ENCODE measurements around the gene EXOG. TPM values are rescaled to one million over a fixed set of nuclear protein-coding genes. Genes with fewer than 3 reads are reported as not detected.

EXOG gene
- total and polyA plus RNA-seq, 10 of the 15 experiments (the other 5 are each of a cell fraction or from before 2014, with no cell fraction given), result 7.8 to 20.9 (median 19.6) TPM

- TF ChIP-seq REST (IDR thresholded peaks at IDR 0.05; ENCODE audit: low read depth, low read length) (no peak), NFIC (IDR thresholded peaks at IDR 0.05; ENCODE audit: low read depth, low read length) (no peak), TARDBP (IDR thresholded peaks at IDR 0.05; ENCODE audit: borderline replicate concordance) (no peak), HDAC2 (IDR thresholded peaks at IDR 0.05) (no peak), NBN (IDR thresholded peaks at IDR 0.05) (no peak), SP1 (IDR thresholded peaks at IDR 0.05; ENCODE audit: low read depth, low read length) (no peak), ZNF274 (IDR thresholded peaks at IDR 0.05; ENCODE audit: insufficient read depth, insufficient read length) (no peak), SREBF2 (IDR thresholded peaks at IDR 0.05; ENCODE audit: low read length) (no peak), SMAD5 (IDR thresholded peaks at IDR 0.05; ENCODE audit: low read depth) (no peak)
These were observed 45.3 kb upstream of the EXOG start (continued) for GRCh38 chr3:38450853-38451252.

GRCh38 chr3:38453075-38453912 is 42.8 kb upstream of the EXOG start, which contains the start of gene ACVR2B:
Gene ACVR2B, plus strand, starts transcription at chr3:38453890. Its CDS starts 433 bp downstream, at chr3:38454323.
- H3K4me1 ChIP-seq (ENCODE audit: control insufficient read depth, insufficient read depth, low read length), result peaks cover 15% of the 10 kb centered on the region
- RAD21 ChIA-PET (ENCODE audit: unreplicated experiment), result interaction anchor here (0.9 kb wide), 1 partner anchor 107 kb away, joined by 4 read pairs; the partner anchor contains the start of gene XYLB
- H4K20me1 ChIP-seq (ENCODE audit: control insufficient read depth, insufficient read depth), result peaks cover 4% of the 10 kb centered on the region; the same call in 1 of the 2 replicates
- H3K27ac ChIP-seq (ENCODE audit: control insufficient read depth, insufficient read depth), result no peak within 1 kb of the TSS; the same call in 1 of the 2 replicates
- H3K9ac ChIP-seq (ENCODE audit: control insufficient read depth, insufficient read depth, low read length), result peak within 1 kb of the TSS; percentile 67
- DNase-seq (ENCODE audit: low read depth, low spot score) (no peak), ATAC-seq (peak; percentile 71), FAIRE-seq (no peak)
- POLR2A ChIA-PET, result no interaction called here
- peak within 1 kb of the TSS; percentile 99 for H3K4me2 ChIP-seq (ENCODE audit: control insufficient read depth, insufficient read depth)
- SMC1A ChIA-PET (ENCODE audit: uncharacterized antibody, unreplicated experiment), result interaction anchor here (2.0 kb wide), 1 partner anchor 106 kb away, joined by 6 read pairs; the partner anchor contains the start of gene XYLB
- H2AFZ ChIP-seq (ENCODE audit: control insufficient read depth, low read depth, low read length), result peak within 1 kb of the TSS; percentile 81
- peak within 1 kb of the TSS; percentile 65 for H3K4me3 ChIP-seq
- CTCF ChIA-PET, result interaction anchor here (0.6 kb wide), 1 partner anchor 1857 kb away, joined by 3 read pairs; no protein-coding TSS in a partner anchor
- WGBS (ENCODE audit: insufficient coverage, insufficient replicate concordance, low lambda C conversion rate, missing lambda C conversion rate), result 14% methylated on average over 28 of the region's 48 CpGs
- H3K36me3 ChIP-seq (ENCODE audit: control insufficient read depth in 2 of 2, insufficient read depth in 2 of 2, low read length in 1 of 2), result no peaks in the 10 kb centered on the region
- BruUV-seq (replicated peaks), result no TSS peak
- intact Hi-C loops (cut with micrococcal nuclease; ENCODE audit: unreplicated experiment) (no loop called here), in situ Hi-C loops (cut with MboI) (no loop called here)
- no peaks in the 10 kb centered on the region; the same call in 2 of the 3 replicates for H3K9me3 ChIP-seq (replicated peaks; ENCODE audit: control insufficient read depth, insufficient read depth, low read length)
- no peaks in the 10 kb centered on the region; the same call in 1 of the 2 replicates for H3K79me2 ChIP-seq (ENCODE audit: control insufficient read depth, insufficient read depth, low read length)
- H3K27me3 ChIP-seq (replicated peaks in 1 of 2; ENCODE audit: control insufficient read depth in 2 of 2, insufficient read depth in 2 of 2, low read length in 1 of 2), result no peaks in the 10 kb centered on the region; a peak in 1 of 4 replicates
- peak; percentile 79; the same call in 1 of the 2 replicates for TF ChIP-seq RB1 (IDR thresholded peaks at IDR 0.05; ENCODE audit: borderline replicate concordance)
- no peak for TF ChIP-seq GATAD2B (conservative IDR thresholded peaks at IDR 0.05; ENCODE audit: low read depth)
- no peak for TF ChIP-seq ZBED1 (IDR thresholded peaks at IDR 0.05; ENCODE audit: borderline replicate concordance)
- no peak for TF ChIP-seq REST (IDR thresholded peaks at IDR 0.05; ENCODE audit: low read depth, low read length)
- peak; percentile 57; the same call in 1 of the 2 replicates for TF ChIP-seq SIN3A (IDR thresholded peaks at IDR 0.05; ENCODE audit: low read depth, low read length)
- TF ChIP-seq BHLHE40 (IDR thresholded peaks at IDR 0.05; ENCODE audit: borderline replicate concordance in 1 of 2, low read depth in 2 of 2, low read length in 1 of 2), result peak; percentile 69 to 84
- peak; percentile 73 for TF ChIP-seq FOXK2 (IDR thresholded peaks at IDR 0.05)
- TF ChIP-seq RFX5 (IDR thresholded peaks at IDR 0.05; ENCODE audit: low read depth, low read length), result no peak
- no peak for TF ChIP-seq MYB (IDR thresholded peaks at IDR 0.05; ENCODE audit: borderline replicate concordance, low read depth, low read length)
